ENCODE measurements around the gene PECR.
"Not testable (repeated sequence)": the region's sequence is repeated elsewhere in the genome, so short reads cannot be mapped to it uniquely, and the experiment has no call there.

DNA sequence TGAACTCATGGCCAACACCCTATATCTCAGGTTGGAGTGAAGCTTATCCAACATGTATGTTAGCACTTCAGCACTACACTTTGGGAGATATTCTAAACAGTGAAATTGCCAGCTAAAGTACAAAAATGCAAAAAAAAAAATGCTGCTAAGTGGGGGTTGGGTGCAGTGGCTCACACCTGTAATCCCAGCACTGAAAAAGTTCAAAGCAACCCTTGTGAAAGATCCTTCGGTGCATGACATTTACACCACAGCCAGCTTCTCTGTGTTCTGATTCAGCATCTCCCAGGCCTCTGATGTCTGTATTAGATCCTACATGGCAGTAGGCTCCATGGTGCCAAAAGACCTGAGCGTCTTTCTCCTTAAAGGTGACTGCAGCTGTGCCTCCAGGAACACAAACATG, 72.4 kb downstream of the PECR start:
- TF ChIP-seq ZNF274 (IDR thresholded peaks at IDR 0.05; ENCODE audit: low read depth, low read length); SUZ12 (IDR thresholded peaks at IDR 0.05; ENCODE audit: extremely low read depth, insufficient read depth, insufficient read length); YY1 (IDR thresholded peaks at IDR 0.05; ENCODE audit: insufficient read depth, insufficient read length): not testable (repeated sequence)
